ENCODE data around the gene GNAL. TPM values are rescaled to one million over a fixed set of nuclear protein-coding genes. Genes with fewer than 3 reads are reported as not detected.

Gene GNAL
- total RNA-seq, 1 donor from 2014 or later, result 5.9 TPM

DNA sequence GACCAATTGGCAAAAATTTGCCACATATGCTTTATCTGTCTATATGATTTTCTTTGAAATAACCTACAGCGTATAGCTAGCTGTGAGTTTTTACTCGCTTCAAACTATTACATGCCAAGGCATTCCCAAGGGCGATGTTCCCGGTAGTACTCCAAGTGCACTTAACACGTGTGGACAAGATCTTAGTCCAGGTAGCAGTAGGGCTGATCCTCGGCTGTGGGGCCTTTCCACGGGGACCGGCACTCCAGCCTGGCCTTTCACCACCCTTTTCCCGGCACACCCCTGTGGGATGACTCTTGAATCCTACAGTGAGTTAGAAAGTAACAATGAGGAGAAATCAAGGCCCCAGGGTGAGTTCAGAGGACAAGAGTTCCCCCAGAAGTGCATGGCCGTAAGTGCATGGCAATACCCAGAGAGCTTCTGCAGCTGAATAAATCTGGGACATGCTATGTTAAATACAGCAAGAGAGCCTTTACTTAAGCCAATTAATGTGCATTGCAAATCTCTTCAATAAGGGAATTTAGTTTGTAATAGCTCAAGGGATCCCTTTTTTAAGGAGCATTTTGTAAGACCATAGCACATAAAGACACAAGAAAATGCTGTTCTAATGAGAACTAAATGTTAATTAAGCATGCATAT is 188.6 kb downstream of the GNAL start:
- DNase-seq (ENCODE audit: low spot score in 2 of 2), result peak in 1 of 2 donors; percentile 44
- Histone ChIP-seq H3K4me3 (no peak overlapping the region), H3K4me1 (no peaks in the 10 kb centered on the region), H3K36me3 (peaks cover 7 to 41% of the 10 kb centered on the region in 2 donors), H3K9me3 (no peaks in the 10 kb centered on the region), H3K27ac (no peak overlapping the region), H3K27me3 (no peaks in the 10 kb centered on the region)
- intact Hi-C loops (cut with DNase I), result no loop called here
- no peak for TF ChIP-seq CTCF (IDR thresholded peaks at IDR 0.05)

- Histone ChIP-seq H3K27me3 (no peaks in the 10 kb centered on the region), H3K4me3 (no peak overlapping the region), H3K27ac (no peak overlapping the region), H3K9me3 (no peaks in the 10 kb centered on the region), H3K4me1 (no peaks in the 10 kb centered on the region), H3K36me3 (peaks cover 23 to 44% of the 10 kb centered on the region in 2 donors)
- no peak for TF ChIP-seq CTCF (IDR thresholded peaks at IDR 0.05)
- intact Hi-C loops (cut with DNase I), result no loop called here
- DNase-seq (ENCODE audit: low spot score in 2 of 2), result no peak
Observed at GRCh38 chr18:11880586-11881304, 191.7 kb downstream of the GNAL start.

DNA sequence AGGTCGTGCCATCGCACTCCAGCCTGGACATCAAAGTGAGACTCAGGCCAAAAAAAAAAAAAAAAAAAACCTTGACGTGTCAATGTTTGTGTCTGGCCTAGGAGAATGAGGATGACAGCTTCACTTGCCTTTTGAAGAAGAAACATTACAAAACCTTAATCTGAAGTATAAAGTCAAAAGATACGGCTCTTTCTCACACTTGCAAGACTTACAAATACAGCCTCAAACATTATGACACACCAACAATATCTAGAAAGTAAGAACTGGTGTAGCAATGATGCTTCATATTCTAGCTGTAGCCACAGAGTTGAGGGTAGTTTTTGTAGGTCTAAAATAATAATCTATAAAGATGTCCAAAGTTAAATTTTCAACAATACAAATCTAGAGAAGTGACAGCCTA is 193.6 kb downstream of the GNAL start:
- intact Hi-C loops (cut with DNase I), result no loop called here
- Histone ChIP-seq H3K4me3 (no peak overlapping the region), H3K27me3 (no peaks in the 10 kb centered on the region), H3K9me3 (no peaks in the 10 kb centered on the region), H3K4me1 (no peaks in the 10 kb centered on the region), H3K36me3 (peaks cover 35 to 42% of the 10 kb centered on the region in 2 donors), H3K27ac (no peak overlapping the region)
- DNase-seq (ENCODE audit: low spot score in 2 of 2), result no peak
- no peak for TF ChIP-seq CTCF (IDR thresholded peaks at IDR 0.05)

- no peak for TF ChIP-seq CTCF (IDR thresholded peaks at IDR 0.05)
- no peak for DNase-seq (ENCODE audit: low spot score in 2 of 2)
- intact Hi-C loops (cut with DNase I), result no loop called here
- H3K4me1 ChIP-seq, result no peaks in the 10 kb centered on the region
- no peak overlapping the region for H3K4me3 ChIP-seq
- no peak overlapping the region for H3K27ac ChIP-seq
- H3K9me3 ChIP-seq, result no peaks in the 10 kb centered on the region
- peaks cover 40 to 48% of the 10 kb centered on the region in 2 donors for H3K36me3 ChIP-seq
- no peaks in the 10 kb centered on the region for H3K27me3 ChIP-seq
Observed at GRCh38 chr18:11883153-11883552, 194.1 kb downstream of the GNAL start.

GRCh38 chr18:11884396-11885030 is 195.4 kb downstream of the GNAL start:
- Histone ChIP-seq H3K9me3 (no peaks in the 10 kb centered on the region), H3K4me3 (no peak overlapping the region), H3K36me3 (peaks cover 46 to 61% of the 10 kb centered on the region in 2 donors), H3K27ac (no peak overlapping the region), H3K4me1 (no peaks in the 10 kb centered on the region), H3K27me3 (no peaks in the 10 kb centered on the region)
- no peak for DNase-seq (ENCODE audit: low spot score in 2 of 2)
- intact Hi-C loops (cut with DNase I), result no loop called here
- TF ChIP-seq CTCF (IDR thresholded peaks at IDR 0.05), result no peak

All from ascending aorta (tissue), 2 donors.